Parathyroid adenoma (tissue), 2 donors: Measurements from ENCODE around the gene UBAP2.

Experiments used
- H2AFZ ChIP-seq: fragments of 300-600 bp; sonication (generic); one replicate; pipeline ENCODE4 v1.7.0; 2017; ENCODE audit warnings: antibody characterized with exemption, mild to moderate bottlenecking
- H3K27ac ChIP-seq: fragments of 300-600 bp; sonication (generic); one replicate; pipeline ENCODE4 v1.7.0; 2017
- H3K27me3 ChIP-seq: fragments of 300-600 bp; sonication (generic); one replicate; pipeline ENCODE4 v1.7.0; 2017; ENCODE audit warnings: low read length; ENCODE audit not compliant: control insufficient read depth, insufficient read depth
- H3K36me3 ChIP-seq: fragments of 300-600 bp; sonication (generic); one replicate; pipeline ENCODE4 v1.7.0; 2017; ENCODE audit warnings: low read length; ENCODE audit not compliant: control insufficient read depth, insufficient read depth
- H3K4me1 ChIP-seq: fragments of 300-600 bp; sonication (generic); one replicate; pipeline ENCODE4 v1.7.0; 2017; ENCODE audit warnings: control low read depth
- H3K4me2 ChIP-seq: fragments of 300-600 bp; sonication (generic); one replicate; pipeline ENCODE4 v1.7.0; 2017; ENCODE audit warnings: low read length
- H3K4me3 ChIP-seq: fragments of 300-600 bp; sonication (generic); one replicate; pipeline ENCODE4 v1.7.0; 2017; ENCODE audit warnings: low read depth, low read length
- H3K79me2 ChIP-seq: fragments of 300-600 bp; sonication (generic); one replicate; pipeline ENCODE4 v1.7.0; 2017; ENCODE audit warnings: control low read depth
- H3K9ac ChIP-seq: fragments of 300-600 bp; sonication (generic); one replicate; pipeline ENCODE4 v1.7.0; 2017; ENCODE audit warnings: mild to moderate bottlenecking
- H3K9me3 ChIP-seq: fragments of 300-600 bp; sonication (generic); one replicate; pipeline ENCODE4 v1.7.0; 2017; ENCODE audit warnings: low read length; ENCODE audit not compliant: control insufficient read depth
- TF ChIP-seq, protein P1 (sequence below): fragments of 300-600 bp; sonication (generic); IDR thresholded peaks from one replicate; pipeline ENCODE4 v1.7.0; 2017; ENCODE audit warnings: antibody characterized with exemption, mild to moderate bottlenecking
- donor health status: primary hyperparathyroidism.

UBAP2 gene

GRCh38 chr9:33919276-33919897 lies 129.3 kb downstream of the UBAP2 start:
- Histone ChIP-seq H3K4me1 (no peaks in the 10 kb centered on the region), H3K27me3 (no peaks in the 10 kb centered on the region), H3K4me3 (no peak overlapping the region), H3K9ac (no peak overlapping the region), H3K36me3 (no peaks in the 10 kb centered on the region), H3K27ac (no peak overlapping the region), H2AFZ (no peak overlapping the region), H3K4me2 (no peak overlapping the region), H3K9me3 (no peaks in the 10 kb centered on the region), H3K79me2 (no peaks in the 10 kb centered on the region)
- TF ChIP-seq, protein P1, sequence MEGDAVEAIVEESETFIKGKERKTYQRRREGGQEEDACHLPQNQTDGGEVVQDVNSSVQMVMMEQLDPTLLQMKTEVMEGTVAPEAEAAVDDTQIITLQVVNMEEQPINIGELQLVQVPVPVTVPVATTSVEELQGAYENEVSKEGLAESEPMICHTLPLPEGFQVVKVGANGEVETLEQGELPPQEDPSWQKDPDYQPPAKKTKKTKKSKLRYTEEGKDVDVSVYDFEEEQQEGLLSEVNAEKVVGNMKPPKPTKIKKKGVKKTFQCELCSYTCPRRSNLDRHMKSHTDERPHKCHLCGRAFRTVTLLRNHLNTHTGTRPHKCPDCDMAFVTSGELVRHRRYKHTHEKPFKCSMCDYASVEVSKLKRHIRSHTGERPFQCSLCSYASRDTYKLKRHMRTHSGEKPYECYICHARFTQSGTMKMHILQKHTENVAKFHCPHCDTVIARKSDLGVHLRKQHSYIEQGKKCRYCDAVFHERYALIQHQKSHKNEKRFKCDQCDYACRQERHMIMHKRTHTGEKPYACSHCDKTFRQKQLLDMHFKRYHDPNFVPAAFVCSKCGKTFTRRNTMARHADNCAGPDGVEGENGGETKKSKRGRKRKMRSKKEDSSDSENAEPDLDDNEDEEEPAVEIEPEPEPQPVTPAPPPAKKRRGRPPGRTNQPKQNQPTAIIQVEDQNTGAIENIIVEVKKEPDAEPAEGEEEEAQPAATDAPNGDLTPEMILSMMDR: no peak

DNA sequence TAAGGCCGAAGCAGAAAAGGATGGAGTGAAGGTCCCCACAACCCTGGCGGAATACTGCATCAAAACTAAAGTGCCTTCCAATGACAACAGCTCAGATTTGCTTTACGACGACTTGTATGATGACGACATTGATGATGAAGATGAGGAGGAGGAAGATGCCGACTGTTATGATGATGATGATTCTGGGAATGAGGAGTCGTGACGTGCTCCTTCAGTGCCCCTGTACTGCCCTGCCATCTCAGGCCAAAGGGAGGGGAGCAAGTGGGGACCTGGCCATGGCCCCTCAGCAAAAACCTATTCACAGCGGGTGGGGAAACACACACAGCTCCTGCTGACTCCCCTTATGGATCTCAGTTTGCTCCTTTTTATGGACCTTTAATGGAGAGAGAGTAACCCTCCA lies 131.7 kb downstream of the UBAP2 start:
- H2AFZ ChIP-seq: no peak overlapping the region
- no peaks in the 10 kb centered on the region for H3K36me3 ChIP-seq
- no peak overlapping the region for H3K27ac ChIP-seq
- H3K79me2 ChIP-seq: no peaks in the 10 kb centered on the region
- H3K4me3 ChIP-seq: no peak overlapping the region
- H3K9ac ChIP-seq: no peak overlapping the region
- H3K4me1 ChIP-seq: no peaks in the 10 kb centered on the region
- H3K27me3 ChIP-seq: no peaks in the 10 kb centered on the region
- no peak overlapping the region for H3K4me2 ChIP-seq
- H3K9me3 ChIP-seq: no peaks in the 10 kb centered on the region
- TF ChIP-seq, protein P1: no peak

DNA sequence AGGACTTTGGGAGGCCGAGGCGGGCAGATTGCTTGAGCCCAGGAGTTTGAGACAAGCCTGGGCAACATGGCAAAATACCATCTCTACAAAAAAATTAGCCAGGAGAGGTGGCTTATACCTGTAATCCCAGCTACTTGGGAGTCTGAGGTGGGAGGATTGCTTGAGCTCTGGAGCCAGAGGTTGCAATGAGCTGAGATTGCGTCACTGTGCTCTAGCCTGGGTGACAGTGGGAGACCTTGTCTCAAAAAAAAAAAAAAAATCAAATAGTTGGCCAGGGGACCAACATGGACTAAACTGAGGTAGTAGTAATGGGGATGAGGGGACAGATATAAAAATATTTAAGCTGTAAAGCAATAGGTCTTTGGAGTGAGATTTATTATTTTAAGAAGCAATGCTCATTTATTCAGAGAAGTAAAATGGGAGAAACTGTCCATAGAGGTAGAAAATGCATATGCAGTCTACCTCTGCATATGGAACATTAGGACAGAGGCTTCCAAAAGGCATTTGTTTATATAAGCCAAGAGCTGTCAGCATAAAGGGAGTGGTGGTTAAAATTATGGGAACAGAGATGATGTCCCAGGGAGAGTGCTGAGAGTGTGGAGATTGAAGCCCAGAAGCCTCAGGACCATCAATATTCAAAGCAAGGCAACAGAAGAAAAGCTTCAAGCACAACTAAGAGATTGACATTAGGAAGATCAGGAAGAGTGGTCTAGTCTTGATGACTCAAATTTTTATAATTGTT lies 133.6 kb downstream of the UBAP2 start:
- Histone ChIP-seq H3K79me2 (no peaks in the 10 kb centered on the region), H2AFZ (no peak overlapping the region), H3K9ac (no peak overlapping the region), H3K27me3 (no peaks in the 10 kb centered on the region), H3K27ac (no peak overlapping the region), H3K36me3 (no peaks in the 10 kb centered on the region), H3K4me3 (no peak overlapping the region), H3K4me1 (no peaks in the 10 kb centered on the region), H3K4me2 (no peak overlapping the region), H3K9me3 (no peaks in the 10 kb centered on the region)
- TF ChIP-seq, protein P1: no peak

DNA sequence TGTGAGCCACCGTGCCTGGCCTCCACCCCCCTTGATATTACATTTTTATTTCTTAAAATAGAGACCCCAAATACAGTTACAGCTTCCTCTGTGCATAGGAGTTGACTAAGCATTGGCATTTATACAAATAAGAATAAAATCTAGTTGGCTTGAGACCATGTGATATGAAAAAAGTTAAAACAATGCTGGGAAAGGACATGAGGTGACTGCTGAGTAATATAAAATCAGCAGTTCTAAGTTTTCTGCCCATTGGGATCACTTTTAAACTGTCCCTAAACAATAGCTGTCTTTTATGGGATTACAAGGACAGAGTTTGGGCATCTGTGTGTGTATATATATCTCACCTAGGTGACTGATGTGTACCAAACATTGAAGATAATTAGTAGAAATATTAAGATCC lies 135.1 kb downstream of the UBAP2 start:
- H3K4me1 ChIP-seq: no peaks in the 10 kb centered on the region
- H3K4me3 ChIP-seq: no peak overlapping the region
- no peak overlapping the region for H3K9ac ChIP-seq
- no peaks in the 10 kb centered on the region for H3K9me3 ChIP-seq
- H3K79me2 ChIP-seq: peaks cover 6% of the 10 kb centered on the region
- H3K27me3 ChIP-seq: no peaks in the 10 kb centered on the region
- no peak overlapping the region for H3K4me2 ChIP-seq
- no peak overlapping the region for H3K27ac ChIP-seq
- TF ChIP-seq, protein P1: no peak
- H3K36me3 ChIP-seq: no peaks in the 10 kb centered on the region
- H2AFZ ChIP-seq: no peak overlapping the region

DNA sequence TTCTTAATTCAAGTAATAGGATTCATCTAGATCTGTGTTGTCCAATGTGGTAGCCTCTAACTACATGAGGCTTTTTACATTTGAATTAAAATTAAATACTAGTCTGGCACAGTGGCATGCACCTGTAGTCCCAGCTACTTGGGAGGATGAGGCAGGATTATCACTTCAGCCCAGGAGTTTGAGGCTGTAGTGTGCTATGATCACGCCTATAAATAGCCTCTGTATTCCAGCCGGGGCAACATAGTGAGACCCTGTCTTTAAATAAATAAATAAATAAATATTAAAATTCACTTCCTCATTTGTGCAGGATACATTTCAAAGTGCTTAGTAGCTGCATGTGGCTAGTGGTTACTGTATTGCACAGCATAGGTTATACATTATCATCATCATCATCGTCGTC lies 139.9 kb downstream of the UBAP2 start:
- no peaks in the 10 kb centered on the region for H3K9me3 ChIP-seq
- peaks cover 4% of the 10 kb centered on the region for H3K4me1 ChIP-seq
- H3K4me3 ChIP-seq: no peak overlapping the region
- H3K27me3 ChIP-seq: no peaks in the 10 kb centered on the region
- no peak overlapping the region for H3K9ac ChIP-seq
- peaks cover 7% of the 10 kb centered on the region for H3K79me2 ChIP-seq
- no peak overlapping the region for H2AFZ ChIP-seq
- TF ChIP-seq, protein P1: no peak
- no peaks in the 10 kb centered on the region for H3K36me3 ChIP-seq
- no peak overlapping the region for H3K27ac ChIP-seq
- H3K4me2 ChIP-seq: no peak overlapping the region
